NT2/D1 (cell line): ENCODE data around the gene RYR2.

ENCODE experiments used
- SUZ12 ChIP-seq: IDR thresholded peaks from 2 replicates; pipeline ENCODE4 v1.6.1; 2011; ENCODE audit not compliant: insufficient read length, insufficient read depth; ENCODE audit errors: extremely low read depth
- YY1 ChIP-seq: IDR thresholded peaks from 2 replicates; pipeline ENCODE4 v1.6.1; 2011; ENCODE audit not compliant: insufficient read length, insufficient read depth
- ZNF274 ChIP-seq: IDR thresholded peaks from 2 replicates; pipeline ENCODE4 v1.6.1; 2011; ENCODE audit warnings: mild to moderate bottlenecking, low read depth, low read length

DNA sequence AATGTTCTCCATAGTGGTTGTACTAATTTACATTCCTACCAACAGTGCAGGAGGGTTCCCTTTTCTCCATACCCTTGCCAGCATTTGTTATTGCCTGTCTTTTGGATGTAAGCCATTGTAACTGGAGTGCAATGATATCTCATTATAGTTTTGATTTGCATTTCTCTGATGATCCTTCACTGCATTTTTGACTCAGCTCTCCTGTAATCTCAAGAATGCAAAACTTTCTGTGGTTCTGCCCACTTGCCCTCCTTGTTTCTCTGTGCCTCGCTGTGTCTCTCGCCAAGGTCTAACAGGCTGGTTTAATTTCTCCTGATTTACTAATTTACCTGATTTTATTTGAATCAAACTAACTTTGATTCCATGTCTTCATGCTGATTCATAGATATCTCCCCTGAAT lies 440.8 kb downstream of the RYR2 start:
- TF ChIP-seq SUZ12 = no peak
- TF ChIP-seq YY1 = no peak
- no peak for TF ChIP-seq ZNF274
